ENCODE data around the gene PLD3. TPM values are rescaled to one million over a fixed set of nuclear protein-coding genes. Genes with fewer than 3 reads are reported as not detected.

PLD3 gene
- total and polyA plus RNA-seq, 9 donors = 120 to 301 (median 209) TPM

DNA sequence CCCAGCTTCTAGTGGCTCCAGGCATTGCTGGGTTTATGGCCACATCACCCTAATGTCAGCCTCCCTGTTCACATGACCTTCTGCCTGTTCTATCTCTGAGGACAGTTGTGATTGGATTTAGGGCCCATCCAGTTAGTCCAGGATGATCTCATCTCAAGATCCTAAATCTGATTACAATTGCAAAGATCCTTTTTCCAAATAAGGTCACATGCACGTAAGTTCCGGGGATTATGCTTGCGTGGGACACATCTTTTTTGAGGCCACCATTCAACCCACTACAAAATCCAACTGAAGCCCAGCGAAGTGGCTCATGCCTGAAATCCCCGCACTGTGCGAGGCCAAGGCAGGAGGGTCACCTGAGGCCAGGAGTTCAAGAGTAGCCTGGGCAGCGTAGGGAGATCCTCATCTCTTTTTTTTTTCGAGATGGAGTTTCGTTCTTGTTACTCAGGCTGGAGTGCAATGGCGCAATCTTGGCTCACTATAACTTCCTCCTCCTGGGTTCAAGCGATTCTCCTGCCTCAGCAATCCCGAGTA is 12.3 kb downstream of the PLD3 start:
- H3K4me1 ChIP-seq (ENCODE audit: insufficient read depth) = peaks cover 5% of the 10 kb centered on the region
- TF ChIP-seq EP300 (IDR thresholded peaks at IDR 0.05) (no peak), POLR2A (IDR thresholded peaks at IDR 0.05) (no peak)
- TF ChIP-seq, protein P1, sequence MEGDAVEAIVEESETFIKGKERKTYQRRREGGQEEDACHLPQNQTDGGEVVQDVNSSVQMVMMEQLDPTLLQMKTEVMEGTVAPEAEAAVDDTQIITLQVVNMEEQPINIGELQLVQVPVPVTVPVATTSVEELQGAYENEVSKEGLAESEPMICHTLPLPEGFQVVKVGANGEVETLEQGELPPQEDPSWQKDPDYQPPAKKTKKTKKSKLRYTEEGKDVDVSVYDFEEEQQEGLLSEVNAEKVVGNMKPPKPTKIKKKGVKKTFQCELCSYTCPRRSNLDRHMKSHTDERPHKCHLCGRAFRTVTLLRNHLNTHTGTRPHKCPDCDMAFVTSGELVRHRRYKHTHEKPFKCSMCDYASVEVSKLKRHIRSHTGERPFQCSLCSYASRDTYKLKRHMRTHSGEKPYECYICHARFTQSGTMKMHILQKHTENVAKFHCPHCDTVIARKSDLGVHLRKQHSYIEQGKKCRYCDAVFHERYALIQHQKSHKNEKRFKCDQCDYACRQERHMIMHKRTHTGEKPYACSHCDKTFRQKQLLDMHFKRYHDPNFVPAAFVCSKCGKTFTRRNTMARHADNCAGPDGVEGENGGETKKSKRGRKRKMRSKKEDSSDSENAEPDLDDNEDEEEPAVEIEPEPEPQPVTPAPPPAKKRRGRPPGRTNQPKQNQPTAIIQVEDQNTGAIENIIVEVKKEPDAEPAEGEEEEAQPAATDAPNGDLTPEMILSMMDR (IDR thresholded peaks at IDR 0.05) = no peak
- intact Hi-C loops (cut with DNase I) = no loop called here
- no peaks in the 10 kb centered on the region for H3K9me3 ChIP-seq
- H3K27ac ChIP-seq = no peak overlapping the region
- WGBS, 3 donors = 88 to 95% (median 88%) methylated on average over 12 of the region's 12 CpGs
- DNase-seq = no peak
- H3K4me3 ChIP-seq = no peak overlapping the region
- H3K36me3 ChIP-seq = no peaks in the 10 kb centered on the region
- H3K27me3 ChIP-seq = no peaks in the 10 kb centered on the region

- Histone ChIP-seq H3K27ac (no peak overlapping the region), H3K27me3 (no peaks in the 10 kb centered on the region), H3K4me3 (no peak overlapping the region), H3K36me3 (no peaks in the 10 kb centered on the region), H3K4me1 (ENCODE audit: insufficient read depth) (peaks cover 7% of the 10 kb centered on the region), H3K9me3 (no peaks in the 10 kb centered on the region)
- no peak for DNase-seq
- intact Hi-C loops (cut with DNase I) = no loop called here
- WGBS, 3 donors = 84 to 91% (median 90%) methylated on average over 3 of the region's 3 CpGs
- no peak for TF ChIP-seq EP300 (IDR thresholded peaks at IDR 0.05)
- TF ChIP-seq, protein P1 (IDR thresholded peaks at IDR 0.05) = no peak
- no peak for TF ChIP-seq POLR2A (IDR thresholded peaks at IDR 0.05)
Observed at GRCh38 chr19:40362160-40362559, 13.7 kb downstream of the PLD3 start.

DNA sequence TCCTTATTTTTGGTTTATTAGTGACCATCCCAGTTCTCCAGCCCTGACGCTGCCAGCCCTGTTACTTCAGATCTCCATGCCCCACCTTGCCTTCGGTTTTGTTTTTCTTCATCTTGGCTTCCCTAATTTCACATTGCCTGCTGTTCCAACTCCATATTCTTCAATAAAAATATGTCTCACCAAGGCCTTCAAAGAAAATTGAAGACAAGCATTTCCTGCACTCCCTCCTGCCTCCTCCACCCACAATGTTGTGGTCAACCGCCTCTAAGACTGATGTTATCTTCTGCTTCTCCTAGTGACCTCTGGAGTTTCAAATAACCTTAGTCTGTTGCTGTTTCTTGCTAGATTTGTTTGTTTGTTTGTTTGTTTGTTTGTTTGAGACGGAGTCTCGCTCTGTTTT is 14.6 kb downstream of the PLD3 start:
- H3K9me3 ChIP-seq = no peaks in the 10 kb centered on the region
- WGBS, 3 donors = 84 to 87% (median 86%) methylated on average over 5 of the region's 5 CpGs
- no peak for DNase-seq
- peaks cover 7% of the 10 kb centered on the region for H3K4me1 ChIP-seq (ENCODE audit: insufficient read depth)
- no peaks in the 10 kb centered on the region for H3K27me3 ChIP-seq
- intact Hi-C loops (cut with DNase I) = no loop called here
- no peak overlapping the region for H3K4me3 ChIP-seq
- H3K36me3 ChIP-seq = no peaks in the 10 kb centered on the region
- no peak overlapping the region for H3K27ac ChIP-seq
- no peak for TF ChIP-seq POLR2A (IDR thresholded peaks at IDR 0.05)
- TF ChIP-seq EP300 (IDR thresholded peaks at IDR 0.05) = no peak
- TF ChIP-seq, protein P1 (IDR thresholded peaks at IDR 0.05) = no peak

DNA sequence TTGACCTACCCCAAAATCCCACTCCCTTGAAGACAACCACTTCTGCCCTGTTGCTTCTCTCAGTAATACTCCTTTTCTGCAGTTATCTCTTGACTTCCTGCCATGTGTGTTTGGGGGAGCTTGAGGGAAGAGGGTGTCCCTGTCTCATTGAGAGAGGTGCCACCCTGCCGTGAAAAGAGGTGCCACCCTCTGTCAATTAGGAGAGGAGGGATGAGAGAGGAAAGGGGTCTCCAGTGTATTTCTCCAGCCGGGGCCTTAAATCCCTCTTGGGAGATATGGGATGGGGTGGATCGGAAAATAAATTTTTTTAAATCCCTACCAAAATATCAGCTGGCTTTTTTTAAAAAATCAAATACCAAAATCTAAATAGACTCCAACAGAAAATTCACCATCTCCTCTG is 16.5 kb downstream of the PLD3 start:
- Histone ChIP-seq H3K27me3 (no peaks in the 10 kb centered on the region), H3K4me1 (ENCODE audit: insufficient read depth) (peaks cover 7% of the 10 kb centered on the region), H3K4me3 (no peak overlapping the region), H3K27ac (no peak overlapping the region), H3K9me3 (no peaks in the 10 kb centered on the region), H3K36me3 (no peaks in the 10 kb centered on the region)
- 15 to 35% (median 18%) methylated on average over 3 of the region's 3 CpGs for WGBS, 3 donors
- DNase-seq = no peak
- TF ChIP-seq POLR2A (IDR thresholded peaks at IDR 0.05) = no peak
- TF ChIP-seq EP300 (IDR thresholded peaks at IDR 0.05) = no peak
- TF ChIP-seq, protein P1 (IDR thresholded peaks at IDR 0.05) = no peak
- intact Hi-C loops (cut with DNase I) = no loop called here
